T47D (cell line): ENCODE measurements around the gene PFDN1.
A peak's percentile ranks its signal among the peaks of the same experiment; 100 is the strongest.
"Not testable (repeated sequence)": the region's sequence is repeated elsewhere in the genome, so short reads cannot be mapped to it uniquely, and the experiment has no call there.

ENCODE experiments used
- DNase-seq, 2 experiments: peaks; one replicate each; pipeline versions ENCODE4 v3.0.0 to v3.0.0-alpha.2; 2011 to 2012; ENCODE audit warnings: low read depth in 1 of 2, low spot score in 1 of 2
- JUND ChIP-seq: IDR thresholded peaks from 2 replicates; pipeline ENCODE4 v1.6.1; 2012; ENCODE audit warnings: low read depth
- in situ Hi-C: cut with HindIII; loops from 2 replicates; pipeline ENCODE4 v1.10.0; 2016; ENCODE audit warnings: low sequenced_read_pairs, low pct_unique_long_range_greater_than_20kb

PFDN1 gene

GRCh38 chr5:140217299-140218026 is 85.4 kb downstream of the PFDN1 start:
- no peak for TF ChIP-seq JUND
- in situ Hi-C loops: no loop called here
- DNase-seq: no peak

- in situ Hi-C loops: no loop called here
- no peak for DNase-seq
- TF ChIP-seq JUND: no peak
Observed at GRCh38 chr5:140216478-140217074, 86.3 kb downstream of the PFDN1 start.

GRCh38 chr5:140215276-140215675 is 87.6 kb downstream of the PFDN1 start:
- no peak for TF ChIP-seq JUND
- DNase-seq: no peak
- in situ Hi-C loops: no loop called here

GRCh38 chr5:140214831-140215230 is 88.1 kb downstream of the PFDN1 start:
- in situ Hi-C loops: no loop called here
- peak in 1 of 2 experiments; percentile 14 for DNase-seq

GRCh38 chr5:140213370-140213983 is 89.4 kb downstream of the PFDN1 start:
- TF ChIP-seq JUND: no peak
- in situ Hi-C loops: no loop called here
- DNase-seq: no peak

More at GRCh38 chr5:140214831-140215230, 88.1 kb downstream of the PFDN1 start:
- TF ChIP-seq JUND: no peak

GRCh38 chr5:140208065-140208464 is 94.8 kb downstream of the PFDN1 start:
- in situ Hi-C loops: no loop called here
- TF ChIP-seq JUND: no peak
- no peak for DNase-seq

GRCh38 chr5:140207250-140207964 is 95.5 kb downstream of the PFDN1 start:
- no peak for TF ChIP-seq JUND
- DNase-seq: no peak
- in situ Hi-C loops: no loop called here

- TF ChIP-seq JUND: no peak
- in situ Hi-C loops: no loop called here
- no peak for DNase-seq
Observed at GRCh38 chr5:140205952-140206351, 96.9 kb downstream of the PFDN1 start.

GRCh38 chr5:140205216-140205615 is 97.7 kb downstream of the PFDN1 start:
- in situ Hi-C loops: no loop called here
- TF ChIP-seq JUND: no peak
- peak in 1 of 2 experiments; percentile 15 for DNase-seq

- in situ Hi-C loops: no loop called here
- no peak for DNase-seq
Observed at GRCh38 chr5:140202610-140203009, 100.3 kb downstream of the PFDN1 start.

GRCh38 chr5:140202078-140202477 is 100.8 kb downstream of the PFDN1 start:
- in situ Hi-C loops: no loop called here
- DNase-seq: no peak
- no peak for TF ChIP-seq JUND

More at GRCh38 chr5:140202610-140203009, 100.3 kb downstream of the PFDN1 start:
- no peak for TF ChIP-seq JUND

GRCh38 chr5:140198915-140199314 is 104.0 kb downstream of the PFDN1 start:
- in situ Hi-C loops: not testable (repeated sequence)

GRCh38 chr5:140197023-140197422 is 105.9 kb downstream of the PFDN1 start:
- DNase-seq: no peak
- TF ChIP-seq JUND: no peak
- in situ Hi-C loops: no loop called here

More at GRCh38 chr5:140198915-140199314, 104.0 kb downstream of the PFDN1 start:
- DNase-seq: not testable (repeated sequence)
